Measurements from ENCODE around the gene PIK3C2B.

DNA sequence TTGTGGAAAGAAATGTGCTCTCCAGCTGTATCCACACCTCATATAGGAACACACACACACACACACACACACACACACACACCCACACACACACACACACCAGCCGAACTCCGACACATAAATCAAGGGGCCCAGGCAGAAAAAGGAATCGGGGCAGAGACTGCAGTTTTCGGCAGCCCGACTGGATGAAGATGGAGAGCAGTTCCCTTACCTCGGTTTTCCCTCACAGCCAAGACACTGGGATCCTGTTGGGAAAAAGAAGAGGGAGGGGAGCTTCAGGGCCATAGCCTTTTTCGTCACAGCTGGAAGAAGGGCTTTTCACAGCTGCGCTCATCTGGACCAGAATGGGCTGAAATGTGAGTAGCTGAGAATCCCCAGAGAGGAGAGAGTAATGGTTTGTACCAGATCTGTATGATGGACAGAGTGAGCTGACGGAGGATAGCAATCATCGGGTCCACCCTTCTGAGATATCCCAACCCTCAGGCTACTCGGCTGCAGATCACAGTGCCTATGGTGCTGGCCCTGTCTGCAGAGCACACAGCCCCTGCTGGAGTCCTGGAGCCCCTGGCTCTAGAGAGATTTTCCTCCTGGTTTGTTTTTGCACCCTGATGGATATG lies 37.7 kb downstream of the PIK3C2B start:
- TF ChIP-seq CTCF (IDR thresholded peaks at IDR 0.05; ENCODE audit: low read depth, low read length, missing input control), result no peak
- no peak for TF ChIP-seq GABPA (IDR thresholded peaks at IDR 0.05 in 1 of 2, conservative IDR thresholded peaks at IDR 0.05 in 1 of 2)
- no peak for TF ChIP-seq RXRA (IDR thresholded peaks at IDR 0.05)
- no peak for TF ChIP-seq FOXA1 (IDR thresholded peaks at IDR 0.05)
- TF ChIP-seq TAF1 (conservative IDR thresholded peaks at IDR 0.05), result no peak
- TF ChIP-seq JUND (IDR thresholded peaks at IDR 0.05), result no peak
